H1 (cell line): ENCODE measurements around the gene MARK1.

ENCODE experiments used
- SRF ChIP-seq: IDR thresholded peaks from 2 replicates; pipeline ENCODE4 v1.6.1; 2011; ENCODE audit warnings: mild to moderate bottlenecking, low read depth, low read length, moderate library complexity
- TF ChIP-seq, protein P1 (sequence below): IDR thresholded peaks from 2 replicates; pipeline ENCODE4 v1.6.1; 2012; ENCODE audit warnings: inconsistent platforms

DNA sequence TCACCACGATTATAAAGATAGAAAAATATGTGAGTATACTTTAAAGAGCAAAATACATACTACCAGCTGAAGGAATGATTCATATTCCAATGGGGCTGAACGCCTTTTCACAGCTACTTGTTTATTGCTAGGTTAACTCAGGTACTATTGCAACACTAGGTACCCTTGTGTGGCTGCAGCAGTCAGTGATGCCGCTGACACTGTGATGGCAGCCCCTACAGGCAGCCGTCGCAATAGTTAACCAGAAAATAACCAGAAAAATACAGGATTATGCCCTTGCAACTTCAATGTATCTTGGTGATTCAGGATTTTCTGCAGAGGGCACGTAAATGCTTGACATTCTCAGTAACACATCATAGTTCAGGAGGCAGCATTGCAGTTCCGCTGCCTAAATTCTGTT, 1.6 kb upstream of the MARK1 start:
- TF ChIP-seq, protein P1, sequence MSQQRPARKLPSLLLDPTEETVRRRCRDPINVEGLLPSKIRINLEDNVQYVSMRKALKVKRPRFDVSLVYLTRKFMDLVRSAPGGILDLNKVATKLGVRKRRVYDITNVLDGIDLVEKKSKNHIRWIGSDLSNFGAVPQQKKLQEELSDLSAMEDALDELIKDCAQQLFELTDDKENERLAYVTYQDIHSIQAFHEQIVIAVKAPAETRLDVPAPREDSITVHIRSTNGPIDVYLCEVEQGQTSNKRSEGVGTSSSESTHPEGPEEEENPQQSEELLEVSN, result no peak
- no peak for TF ChIP-seq SRF
